ENCODE measurements around the gene ABCD1. TPM values are rescaled to one million over a fixed set of nuclear protein-coding genes. Genes with fewer than 3 reads are reported as not detected.
A peak's percentile ranks its signal among the peaks of the same experiment; 100 is the strongest.

Gene ABCD1
- total RNA-seq, 1 experiment from 2014 or later: 3.5 TPM

- ChIA-PET POLR2A (interaction anchor here (0.6 to 1.0 kb wide), 3 partner anchors 21 to 73 kb away, joined by 3 to 4 read pairs (median 3); partner anchors contain the start of gene BCAP31), CTCF (interaction anchor here (0.6 to 1.6 kb wide), 5 partner anchors 20 to 653 kb away, joined by 3 to 5 read pairs (median 3); no protein-coding TSS in a partner anchor)
- no peak within 1 kb of the TSS for H3K27ac Mint-ChIP-seq (ENCODE audit: low read depth, unreplicated experiment)
- DNase-seq (ENCODE audit: unreplicated experiment): peak; percentile 67
- H3K4me1 Mint-ChIP-seq (ENCODE audit: insufficient read depth, unreplicated experiment): no peaks in the 10 kb centered on the region
- intact Hi-C loops (cut with micrococcal nuclease): no loop called here
- no peaks in the 10 kb centered on the region for H3K9me3 Mint-ChIP-seq (ENCODE audit: unreplicated experiment)
- H3K36me3 Mint-ChIP-seq (ENCODE audit: insufficient read depth, unreplicated experiment): peaks cover 6% of the 10 kb centered on the region
- peak within 1 kb of the TSS; percentile 70 for H3K4me3 Mint-ChIP-seq (ENCODE audit: unreplicated experiment)
- H3K27me3 Mint-ChIP-seq (ENCODE audit: insufficient read depth, unreplicated experiment): no peaks in the 10 kb centered on the region
- TF ChIP-seq CTCF (IDR thresholded peaks at IDR 0.05; ENCODE audit: unreplicated experiment): peak; percentile 25
- no TSS peak for BruUV-seq (replicated peaks)
Observed at GRCh38 chrX:153687121-153688039, 37.3 kb upstream of the ABCD1 start, which contains the start of gene SLC6A8. Gene SLC6A8 (plus strand): TSS chrX:153687926. CDS start chrX:153688575, 649 bp downstream.

DNA sequence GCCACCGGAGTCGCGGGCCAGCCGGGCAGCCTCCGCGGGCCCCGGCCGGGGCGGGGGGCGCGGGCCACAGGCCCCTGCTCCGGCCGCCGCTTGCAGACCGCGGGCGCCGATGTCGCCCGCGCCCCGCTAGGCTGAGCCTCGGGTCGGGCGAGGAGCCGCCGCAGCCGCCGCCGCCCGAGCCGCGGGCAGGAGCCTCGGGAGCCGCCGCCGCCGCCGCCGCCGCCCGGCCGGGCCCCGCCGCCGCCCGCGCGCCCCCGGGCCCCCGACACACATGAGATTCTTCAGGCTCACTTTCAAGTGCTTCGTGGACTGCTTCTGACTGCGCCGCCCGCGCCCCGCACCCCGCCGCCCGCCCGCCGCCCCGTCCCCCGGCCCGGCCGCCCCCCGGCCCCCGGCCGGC is 36.6 kb upstream of the ABCD1 start:
- no TSS peak for BruUV-seq (replicated peaks)
- CTCF ChIA-PET: no interaction called here
- intact Hi-C loops (cut with micrococcal nuclease): no loop called here
- no peak for DNase-seq (ENCODE audit: unreplicated experiment)
- POLR2A ChIA-PET: interaction anchor here (1.0 kb wide), 1 partner anchor 36 kb away, joined by 4 read pairs; the partner anchor contains the start of gene BCAP31
- Mint-ChIP-seq H3K9me3 (ENCODE audit: unreplicated experiment) (no peaks in the 10 kb centered on the region), H3K27me3 (ENCODE audit: insufficient read depth, unreplicated experiment) (no peaks in the 10 kb centered on the region), H3K4me3 (ENCODE audit: unreplicated experiment) (peak overlapping the region; percentile 70), H3K27ac (ENCODE audit: low read depth, unreplicated experiment) (no peak overlapping the region), H3K4me1 (ENCODE audit: insufficient read depth, unreplicated experiment) (no peaks in the 10 kb centered on the region), H3K36me3 (ENCODE audit: insufficient read depth, unreplicated experiment) (peaks cover 6% of the 10 kb centered on the region)
- no peak for TF ChIP-seq CTCF (IDR thresholded peaks at IDR 0.05; ENCODE audit: unreplicated experiment)

GRCh38 chrX:153688506-153688905 is 36.1 kb upstream of the ABCD1 start:
- no peak for TF ChIP-seq CTCF (IDR thresholded peaks at IDR 0.05; ENCODE audit: unreplicated experiment)
- POLR2A ChIA-PET: interaction anchor here (1.0 kb wide), 1 partner anchor 35 kb away, joined by 4 read pairs; the partner anchor contains the start of gene BCAP31
- Mint-ChIP-seq H3K27ac (ENCODE audit: low read depth, unreplicated experiment) (no peak overlapping the region), H3K27me3 (ENCODE audit: insufficient read depth, unreplicated experiment) (no peaks in the 10 kb centered on the region), H3K9me3 (ENCODE audit: unreplicated experiment) (no peaks in the 10 kb centered on the region), H3K36me3 (ENCODE audit: insufficient read depth, unreplicated experiment) (peaks cover 6% of the 10 kb centered on the region), H3K4me1 (ENCODE audit: insufficient read depth, unreplicated experiment) (no peaks in the 10 kb centered on the region), H3K4me3 (ENCODE audit: unreplicated experiment) (no peak overlapping the region)
- DNase-seq (ENCODE audit: unreplicated experiment): no peak
- CTCF ChIA-PET: no interaction called here
- intact Hi-C loops (cut with micrococcal nuclease): no loop called here
- no TSS peak for BruUV-seq (replicated peaks)

- Mint-ChIP-seq H3K27ac (ENCODE audit: low read depth, unreplicated experiment) (peak overlapping the region; percentile 59), H3K4me3 (ENCODE audit: unreplicated experiment) (peak overlapping the region; percentile 66), H3K9me3 (ENCODE audit: unreplicated experiment) (no peaks in the 10 kb centered on the region), H3K4me1 (ENCODE audit: insufficient read depth, unreplicated experiment) (no peaks in the 10 kb centered on the region), H3K36me3 (ENCODE audit: insufficient read depth, unreplicated experiment) (peaks cover 6% of the 10 kb centered on the region), H3K27me3 (ENCODE audit: insufficient read depth, unreplicated experiment) (no peaks in the 10 kb centered on the region)
- intact Hi-C loops (cut with micrococcal nuclease): no loop called here
- ChIA-PET CTCF (no interaction called here), POLR2A (no interaction called here)
- no TSS peak for BruUV-seq (replicated peaks)
- no peak for TF ChIP-seq CTCF (IDR thresholded peaks at IDR 0.05; ENCODE audit: unreplicated experiment)
- DNase-seq (ENCODE audit: unreplicated experiment): peak; percentile 43
Observed at GRCh38 chrX:153688911-153689590, 35.6 kb upstream of the ABCD1 start.

Data from MCF 10A (cell line).